Panc1 (cell line): ENCODE data around the gene OBP2A. TPM values are rescaled to one million over a fixed set of nuclear protein-coding genes. Genes with fewer than 3 reads are reported as not detected.
"Not testable (repeated sequence)": the region's sequence is repeated elsewhere in the genome, so short reads cannot be mapped to it uniquely, and the experiment has no call there.

Experiments
- ATAC-seq: fragments of 200-7000 bp; cut with Tn5 transposase; 2 replicates; pipeline ENCODE4 v1.9.1; 2020; ENCODE audit warnings: mild to moderate bottlenecking, moderate library complexity
- Bru-seq: library from RNA; stranded (reverse); fragments of 400-500 nt; gene quantifications from one replicate; lab custom pipeline; 2021; lab: Mats Ljungman, UMichigan
- BruChase-seq, 2 experiments: library from RNA; stranded (reverse); fragments of 400-500 nt; gene quantifications; one replicate each; lab custom pipeline; 2021; lab: Mats Ljungman, UMichigan
- BruUV-seq: library from RNA; stranded (reverse); fragments of 400-500 nt; replicated peaks from 2 replicates; lab custom pipeline; 2021; lab: Mats Ljungman, UMichigan
- CTCF ChIA-PET: fragments of 300-600 bp; sonication (Branson Sonifier 250); formaldehyde crosslinking; loops from one replicate; lab custom pipeline; 2022; ENCODE audit warnings: antibody characterized with exemption; lab: Charles Lee
- POLR2A ChIA-PET: fragments of 300-600 bp; sonication (Branson Sonifier 250); formaldehyde crosslinking; loops from one replicate; lab custom pipeline; 2022; ENCODE audit warnings: antibody characterized with exemption; lab: Charles Lee
- DNase-seq: peaks from one replicate; pipeline ENCODE4 v3.0.0-alpha.2; 2010; ENCODE audit warnings: low read depth, low spot score
- H3K27ac ChIP-seq: 2 replicates; pipeline ENCODE4 v1.5.1; 2011; ENCODE audit warnings: mild to moderate bottlenecking, low read length, inconsistent platforms
- H3K27me3 ChIP-seq: fragments of 200-500 bp; sonication (Bioruptor generic); 2 replicates; pipeline ENCODE4 v1.6.0; 2014; ENCODE audit warnings: low read length, inconsistent platforms; ENCODE audit not compliant: control insufficient read depth, insufficient read depth
- H3K36me3 ChIP-seq: fragments of 200-500 bp; sonication (Bioruptor generic); 2 replicates; pipeline ENCODE4 v1.5.1; 2014; ENCODE audit warnings: inconsistent platforms, mild to moderate bottlenecking, low read length, moderate library complexity; ENCODE audit not compliant: control insufficient read depth, insufficient read depth
- H3K4me1 ChIP-seq: 2 replicates; pipeline ENCODE4 v1.5.1; 2011; ENCODE audit warnings: inconsistent platforms, mild to moderate bottlenecking, low read length, moderate library complexity; ENCODE audit not compliant: control insufficient read depth, insufficient read depth
- H3K4me3 ChIP-seq, 2 experiments: 2 replicates each; pipeline ENCODE4 v1.5.1; 2011 to 2012; ENCODE audit warnings: low read depth in 2 of 2, low read length in 2 of 2, mild to moderate bottlenecking in 2 of 2, inconsistent platforms in 1 of 2, moderate library complexity in 1 of 2
- H3K9me3 ChIP-seq: fragments of 200-500 bp; sonication (Bioruptor generic); 2 replicates; pipeline ENCODE4 v1.5.1; 2014; ENCODE audit warnings: low read depth, mild to moderate bottlenecking, inconsistent platforms, low read length, moderate library complexity; ENCODE audit not compliant: control insufficient read depth, insufficient read depth
- CTCF ChIP-seq: fragments of 450-650 bp; IDR thresholded peaks from 2 replicates; pipeline ENCODE4 v1.5.1; 2017; ENCODE audit warnings: mild to moderate bottlenecking
- POLR2AphosphoS5 ChIP-seq: IDR thresholded peaks from 2 replicates; pipeline ENCODE4 v1.6.1; 2012; ENCODE audit warnings: mild to moderate bottlenecking, low read depth, low read length, moderate library complexity
- REST ChIP-seq, 2 experiments: IDR thresholded peaks; 2 replicates each; pipeline ENCODE4 v1.6.1; 2011 to 2012; ENCODE audit warnings: low read depth in 2 of 2, control low read depth in 1 of 2, low read length in 1 of 2, mild to moderate bottlenecking in 1 of 2, moderate library complexity in 1 of 2; ENCODE audit not compliant: insufficient read depth in 1 of 2
- SIN3A ChIP-seq: IDR thresholded peaks from 2 replicates; pipeline ENCODE4 v1.6.1; 2012; ENCODE audit warnings: low read depth, mild to moderate bottlenecking, low read length, moderate library complexity, borderline replicate concordance; ENCODE audit not compliant: insufficient read depth
- TCF7L2 ChIP-seq: IDR thresholded peaks from 2 replicates; pipeline ENCODE4 v1.6.1; 2011; ENCODE audit warnings: mild to moderate bottlenecking, low read depth, low read length, inconsistent platforms
- in situ Hi-C: cut with HindIII; loops from 2 replicates; pipeline ENCODE4 v1.10.0; 2016; ENCODE audit warnings: low sequenced_read_pairs, low pct_unique_long_range_greater_than_20kb
- intact Hi-C: fragments of 100-400 bp; cut with micrococcal nuclease; formaldehyde crosslinking; loops from one replicate; pipeline ENCODE4 v1.10.0; 2022; ENCODE audit not compliant: unreplicated experiment
- long read RNA-seq: library from polyadenylated mRNA; unstranded; transcript quantifications from one replicate; pipeline ENCODE4 v2.0.0, GENCODE V29; 2021; ENCODE audit not compliant: unreplicated experiment
- polyA plus RNA-seq: library from polyadenylated mRNA; unstranded; fragments of >200 nt; gene quantifications from one replicate; pipeline ENCODE4 v1.2.1, GENCODE V29; 2012; ENCODE audit warnings: missing spikeins; ENCODE audit not compliant: insufficient read length
- total RNA-seq: library from RNA; stranded (reverse); gene quantifications from one replicate; pipeline ENCODE4 v1.2.1, GENCODE V29; 2021; ENCODE audit not compliant: unreplicated experiment

OBP2A gene
- total RNA-seq, result not detected
- polyA plus RNA-seq, result not detected
- Bru-seq, nascent RNA, result not detected
- not detected for BruChase-seq, experiment 1, labeled RNA remaining after a 2-hour chase
- not detected for BruChase-seq, experiment 2, labeled RNA remaining after a 6-hour chase
- long read RNA-seq, result 0 reads

- H3K4me3 ChIP-seq, H3K36me3 ChIP-seq, in situ Hi-C loops, CTCF ChIA-PET, H3K4me1 ChIP-seq, ATAC-seq, H3K27me3 ChIP-seq, DNase-seq, H3K9me3 ChIP-seq, H3K27ac ChIP-seq, intact Hi-C loops, BruUV-seq, POLR2A ChIA-PET: not testable (repeated sequence)
These were observed at the start of gene OBP2A for GRCh38 chr9:135545646-135546176. TSS of gene OBP2A (plus strand) at chr9:135546126. CDS start at chr9:135546181, 55 bp downstream.

- BruUV-seq, result no TSS peak
- intact Hi-C loops, result no loop called here
- in situ Hi-C loops, result no loop called here
- CTCF ChIA-PET, result no interaction called here
- POLR2A ChIA-PET, result no interaction called here
- Histone ChIP-seq H3K36me3 (peaks cover 4% of the 10 kb centered on the region; the same call in 1 of the 2 replicates), H3K27ac (no peak overlapping the region), H3K9me3 (no peaks in the 10 kb centered on the region), H3K27me3 (no peaks in the 10 kb centered on the region), H3K4me1 (peaks cover 4% of the 10 kb centered on the region), H3K4me3 (no peak overlapping the region)
- ATAC-seq (no peak), DNase-seq (no peak)
- TF ChIP-seq TCF7L2 (no peak), CTCF (no peak), REST (IDR thresholded peaks at IDR 0.05; ENCODE audit: insufficient read depth in 1 of 2, low read depth in 2 of 2, low read length in 1 of 2) (no peak), SIN3A (no peak), POLR2AphosphoS5 (no peak)
These were observed 47.4 kb upstream of the OBP2A start for GRCh38 chr9:135498381-135499126.
